Amniotic stem cell (primary cell): ENCODE data around the gene SPSB1.
A peak's percentile ranks its signal among the peaks of the same experiment; 100 is the strongest.

Experiments used
- DNase-seq: peaks from one replicate; lab custom pipeline; 2025; lab: John Stamatoyannopoulos, UW

The SPSB1 gene

GRCh38 chr1:9300573-9300972, 7.9 kb downstream of the SPSB1 start:
- no peak for DNase-seq

- peak; percentile 78 for DNase-seq
These were observed 10.2 kb downstream of the SPSB1 start for GRCh38 chr1:9302745-9303524.

DNA sequence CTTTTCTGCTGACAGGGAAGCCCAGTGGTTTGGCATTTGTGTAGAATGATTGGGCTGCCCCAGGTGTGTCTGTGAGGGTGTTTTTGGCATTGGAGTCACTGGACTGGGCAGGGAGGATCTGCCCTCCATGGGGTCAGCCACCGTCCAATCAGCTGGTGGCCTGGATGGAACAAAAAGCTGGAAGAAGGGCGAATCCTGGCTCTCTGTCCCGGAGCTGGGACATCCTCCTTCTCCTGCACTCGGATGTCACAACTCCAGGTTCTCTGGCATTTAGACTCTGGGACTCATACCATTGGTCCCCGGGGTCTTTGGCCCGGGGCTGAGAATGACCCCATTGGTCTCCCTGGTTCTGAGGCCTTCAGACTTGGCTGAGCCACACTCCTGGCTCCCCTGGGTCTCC, 11.2 kb downstream of the SPSB1 start:
- DNase-seq, result no peak

GRCh38 chr1:9305216-9305615, 12.5 kb downstream of the SPSB1 start:
- DNase-seq, result no peak

DNA sequence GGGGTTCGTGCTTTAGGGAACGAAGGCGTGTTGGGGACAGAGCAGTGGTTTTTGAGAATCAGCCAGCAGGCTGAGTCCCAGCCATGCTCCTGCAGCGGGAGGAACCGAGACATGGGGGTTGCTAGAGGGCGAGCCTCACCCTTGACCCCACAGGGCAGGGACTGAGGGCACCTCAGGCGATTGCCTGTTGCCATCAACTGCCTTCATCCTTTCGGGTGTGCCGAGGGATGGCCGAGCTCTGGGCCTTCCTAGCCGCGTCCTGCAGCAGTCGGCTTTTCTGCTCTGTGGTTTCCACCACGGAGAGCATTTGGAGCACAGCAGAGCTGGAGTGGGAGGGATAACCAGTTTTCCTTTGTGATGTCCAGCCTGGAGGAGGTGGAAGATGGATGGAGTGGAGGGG, 13.3 kb downstream of the SPSB1 start:
- no peak for DNase-seq

DNA sequence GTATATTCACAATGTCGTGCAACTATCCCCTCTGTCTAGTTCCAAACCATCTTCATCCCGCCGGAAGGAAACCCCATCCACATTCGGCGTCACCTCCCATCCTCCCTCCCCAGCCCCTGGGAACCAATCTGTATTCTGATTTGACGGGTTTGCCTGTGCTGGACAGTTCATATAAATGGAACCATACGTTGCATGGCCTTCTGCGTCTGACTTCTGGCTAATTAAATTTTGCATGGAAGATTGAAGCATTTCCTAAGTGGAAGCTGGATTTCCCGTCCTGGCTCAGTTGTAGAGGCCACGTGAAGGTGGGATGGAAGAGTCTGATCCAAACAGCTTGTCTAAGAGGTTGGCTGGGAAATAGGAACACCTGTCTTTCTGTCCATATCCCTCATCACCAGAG, 14.6 kb downstream of the SPSB1 start:
- no peak for DNase-seq

DNA sequence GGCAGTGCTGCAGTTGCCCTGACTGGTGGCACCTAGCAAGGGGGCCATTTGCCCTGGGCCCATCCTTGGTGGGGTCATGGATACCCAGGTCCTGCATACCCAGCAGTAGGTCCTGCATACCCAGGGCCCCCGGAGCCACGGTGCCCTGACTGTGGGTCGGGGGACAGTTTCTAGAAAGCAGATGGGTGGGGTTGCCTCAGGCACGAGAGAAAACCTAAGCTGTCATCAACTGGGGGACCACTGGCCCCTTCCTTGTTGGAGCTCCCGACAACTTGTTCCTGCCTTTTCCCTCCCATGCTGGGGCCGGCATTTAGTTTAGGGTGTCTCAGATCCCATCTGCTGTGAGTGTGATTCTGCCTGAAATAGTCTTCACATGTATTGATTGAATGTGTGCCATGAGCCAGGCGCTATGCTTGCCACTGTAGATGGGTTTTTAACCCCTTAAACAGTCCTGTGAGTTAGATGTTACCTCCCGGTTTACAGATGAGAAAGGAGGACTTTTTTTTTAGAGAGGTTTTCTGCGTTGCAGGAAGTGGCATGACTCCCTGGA, 15.6 kb downstream of the SPSB1 start:
- DNase-seq, result no peak

DNA sequence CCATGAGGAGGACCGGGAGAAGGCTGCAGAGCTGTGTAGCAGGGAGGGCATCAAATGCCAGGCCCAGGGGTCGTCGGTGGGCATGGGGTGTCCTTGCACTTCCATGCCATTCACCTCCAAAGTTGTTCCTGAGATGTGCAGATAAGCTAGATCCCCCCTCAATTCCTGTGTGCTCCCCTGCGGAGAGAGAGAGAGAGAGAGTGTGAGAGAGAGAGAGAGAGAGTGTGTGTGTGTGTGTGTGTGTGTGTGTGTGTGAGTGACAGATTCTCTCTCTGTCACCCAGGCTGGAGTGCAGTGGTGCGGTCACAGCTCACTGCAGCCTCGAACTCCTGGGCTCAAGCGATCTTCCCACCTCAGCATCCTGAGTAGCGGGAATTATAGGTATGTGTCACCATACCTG, 16.4 kb downstream of the SPSB1 start:
- no peak for DNase-seq

- DNase-seq, result no peak
These were observed 17.3 kb downstream of the SPSB1 start for GRCh38 chr1:9309991-9310390.

GRCh38 chr1:9311029-9311428, 18.3 kb downstream of the SPSB1 start:
- no peak for DNase-seq

DNA sequence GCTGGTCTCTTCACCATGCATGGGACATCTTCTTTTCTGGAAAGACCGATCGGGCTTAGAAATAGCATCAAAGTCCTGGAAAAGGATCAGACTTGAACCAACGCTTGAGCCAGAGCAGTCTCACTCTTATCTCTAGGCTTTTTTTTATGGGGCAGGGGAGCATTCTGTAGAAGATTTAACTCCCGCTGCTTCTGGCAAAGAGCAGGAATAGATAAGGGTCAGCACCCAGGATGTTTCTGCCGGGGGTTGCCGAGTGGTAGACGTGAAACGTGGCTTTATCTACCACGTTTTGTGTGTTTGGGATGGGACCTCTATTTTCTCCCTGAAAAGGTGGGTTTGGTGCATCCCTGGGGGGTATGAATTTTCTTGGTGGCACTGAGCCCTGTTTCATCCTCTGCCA, 18.8 kb downstream of the SPSB1 start:
- DNase-seq, result no peak

DNA sequence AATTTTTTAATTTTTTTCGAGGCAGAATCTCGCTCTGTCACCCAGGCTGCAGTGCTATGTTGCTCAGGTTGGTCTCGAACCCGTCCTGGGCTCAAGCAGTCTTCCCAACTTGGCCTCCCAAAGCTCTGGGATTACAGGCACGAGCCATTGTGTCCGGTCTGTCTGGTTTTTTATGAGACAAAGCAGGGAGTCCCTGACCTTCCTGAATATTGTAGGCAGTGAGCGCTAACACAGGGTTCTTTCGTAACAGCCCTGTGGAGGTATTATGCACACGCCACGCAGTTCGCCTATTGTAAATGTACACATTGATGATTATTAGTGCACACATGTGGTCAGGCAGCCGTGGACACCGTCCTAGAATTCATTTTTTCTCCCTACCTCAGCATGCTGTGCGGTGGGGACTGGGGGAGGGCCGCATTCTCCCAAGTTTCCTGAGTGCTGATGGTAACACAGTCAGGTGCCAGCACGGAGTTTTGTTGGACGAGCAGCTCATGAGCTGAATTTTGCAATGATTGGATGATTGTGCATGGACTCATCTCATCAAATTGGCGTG, 19.6 kb downstream of the SPSB1 start:
- DNase-seq, result no peak

DNA sequence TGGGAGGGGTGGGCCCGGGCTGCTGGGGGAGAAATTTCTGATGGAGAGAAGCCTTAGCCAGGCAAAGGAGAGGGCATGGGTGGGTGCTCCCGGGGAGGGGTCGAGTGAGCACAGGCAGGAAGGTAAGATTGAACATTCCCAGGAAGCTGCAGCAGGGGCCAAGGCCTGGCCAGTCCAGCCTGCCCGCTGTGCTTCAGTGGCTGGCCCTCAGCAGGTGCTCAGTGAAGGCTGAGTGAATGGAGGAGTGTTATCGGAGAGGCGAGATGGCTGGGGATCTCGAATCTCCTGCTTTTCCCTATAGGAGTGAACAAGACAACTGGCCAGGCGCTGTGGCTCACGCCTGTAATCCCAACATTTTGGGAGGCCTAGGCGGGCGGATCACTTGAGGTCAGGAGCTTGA, 20.9 kb downstream of the SPSB1 start:
- no peak for DNase-seq

GRCh38 chr1:9314111-9314510, 21.4 kb downstream of the SPSB1 start:
- no peak for DNase-seq

DNA sequence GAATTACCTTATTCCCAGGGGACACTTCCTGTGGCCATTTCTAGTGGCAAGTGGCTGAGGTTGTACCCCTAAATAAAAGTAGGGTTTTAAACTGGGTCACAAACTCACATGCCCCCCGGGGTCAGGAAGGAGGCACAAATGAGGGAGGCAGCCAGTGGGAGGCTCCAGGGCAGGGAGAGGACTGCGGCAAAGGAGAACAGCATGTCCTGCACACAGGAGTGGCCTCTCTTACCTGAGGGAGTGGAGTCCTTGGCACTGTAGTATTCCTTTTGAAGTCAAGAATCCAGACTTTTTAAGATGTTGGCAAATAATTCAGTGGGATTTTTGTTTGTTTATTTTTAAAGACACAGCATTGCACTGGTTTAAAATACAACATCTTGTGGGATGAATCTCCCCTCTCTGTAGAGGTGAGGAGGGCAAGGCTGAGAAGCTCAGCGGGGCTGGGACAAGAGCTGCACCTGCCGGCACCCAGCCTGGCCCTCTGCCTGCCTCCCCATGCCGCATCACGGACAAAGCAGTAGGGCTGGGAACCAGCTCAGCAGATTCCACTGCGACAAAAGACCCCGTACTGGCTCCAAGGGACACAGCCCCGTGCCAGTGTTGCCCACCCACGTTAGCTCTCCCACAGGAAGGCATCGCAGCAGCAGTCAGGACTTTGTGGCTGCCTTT, 22.2 kb downstream of the SPSB1 start:
- no peak for DNase-seq

GRCh38 chr1:9315411-9316079, 22.9 kb downstream of the SPSB1 start:
- DNase-seq, result peak; percentile 62

GRCh38 chr1:9316080-9316444, 23.4 kb downstream of the SPSB1 start:
- DNase-seq, result no peak

DNA sequence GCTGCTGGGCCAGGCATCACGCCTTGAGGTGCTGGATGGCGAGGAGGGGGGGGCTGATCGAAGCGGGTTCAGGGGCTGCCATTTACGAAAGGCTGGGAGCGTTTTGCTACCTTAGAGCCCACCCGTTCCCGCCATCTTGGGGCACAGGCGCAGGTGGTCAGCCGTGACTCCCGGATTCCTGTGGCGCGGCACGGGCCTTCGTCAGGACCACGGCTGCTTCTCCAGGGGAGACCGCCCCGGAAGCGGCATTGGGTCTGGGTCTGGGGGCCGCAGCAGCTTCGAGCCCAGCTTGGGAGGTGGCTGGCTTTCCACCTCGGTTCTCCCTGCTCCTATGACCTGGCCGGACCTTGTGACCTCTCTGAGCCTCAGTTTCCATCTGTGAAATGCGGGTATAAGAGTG, 23.8 kb downstream of the SPSB1 start:
- DNase-seq, result no peak

DNA sequence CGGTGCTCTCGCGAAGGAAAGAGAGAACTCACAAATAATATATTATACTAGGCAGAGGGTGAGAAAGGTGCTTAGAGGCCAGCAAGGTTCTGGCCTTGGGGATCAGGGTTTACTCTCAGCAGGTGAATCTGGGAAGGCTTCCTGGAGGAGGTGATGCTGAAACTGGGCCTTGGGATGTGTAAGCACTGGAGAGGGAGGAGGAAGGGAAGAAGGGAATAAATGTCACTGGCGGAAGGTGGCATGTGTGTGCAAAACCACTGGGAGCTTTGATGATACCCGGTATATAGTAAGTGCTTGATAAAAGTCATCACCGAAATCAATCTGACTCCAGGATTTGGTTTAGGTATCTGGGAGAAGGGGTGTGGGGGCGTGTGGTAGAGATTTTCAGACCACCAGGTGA, 24.4 kb downstream of the SPSB1 start:
- DNase-seq, result no peak

DNA sequence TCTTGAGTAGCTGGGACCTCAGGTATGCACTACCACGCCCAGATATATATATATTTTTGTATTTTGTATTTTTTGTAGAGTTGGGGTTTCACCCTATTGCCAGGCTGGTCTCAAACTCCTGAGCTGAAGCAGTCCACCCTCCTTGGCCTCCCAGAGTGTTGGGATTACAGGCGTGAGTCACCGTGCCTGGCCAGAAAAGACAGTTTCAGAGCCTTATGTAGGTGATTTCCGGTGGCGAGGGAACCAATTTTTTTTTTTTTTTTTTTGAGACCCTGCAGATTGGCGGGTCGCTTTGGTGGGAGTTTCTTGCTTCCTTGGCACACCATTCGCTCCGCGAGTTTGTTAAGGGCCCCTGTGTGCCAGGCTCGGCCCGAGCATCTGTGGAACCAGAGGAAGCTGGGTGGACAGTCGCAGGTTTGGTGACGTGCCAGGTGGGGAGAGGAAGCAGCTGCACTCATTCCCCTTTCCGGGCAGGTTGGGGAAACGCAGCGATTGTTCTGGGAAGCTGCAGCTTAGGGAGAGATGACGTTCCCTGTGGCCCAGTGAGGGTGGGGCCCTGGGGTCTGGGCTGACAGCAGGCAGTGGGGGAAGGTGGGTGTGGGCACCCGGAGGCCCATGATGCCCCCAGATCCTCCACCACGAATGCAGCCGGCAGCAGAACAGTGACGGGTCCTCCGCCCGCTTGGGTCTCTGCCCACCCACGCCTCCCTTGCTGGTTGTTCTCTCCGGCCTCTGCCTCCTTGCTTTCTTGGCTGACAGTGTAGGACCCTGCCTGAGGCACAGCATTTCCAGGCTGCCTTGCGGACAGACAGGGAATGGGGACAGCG, 25.1 kb downstream of the SPSB1 start:
- no peak for DNase-seq

DNA sequence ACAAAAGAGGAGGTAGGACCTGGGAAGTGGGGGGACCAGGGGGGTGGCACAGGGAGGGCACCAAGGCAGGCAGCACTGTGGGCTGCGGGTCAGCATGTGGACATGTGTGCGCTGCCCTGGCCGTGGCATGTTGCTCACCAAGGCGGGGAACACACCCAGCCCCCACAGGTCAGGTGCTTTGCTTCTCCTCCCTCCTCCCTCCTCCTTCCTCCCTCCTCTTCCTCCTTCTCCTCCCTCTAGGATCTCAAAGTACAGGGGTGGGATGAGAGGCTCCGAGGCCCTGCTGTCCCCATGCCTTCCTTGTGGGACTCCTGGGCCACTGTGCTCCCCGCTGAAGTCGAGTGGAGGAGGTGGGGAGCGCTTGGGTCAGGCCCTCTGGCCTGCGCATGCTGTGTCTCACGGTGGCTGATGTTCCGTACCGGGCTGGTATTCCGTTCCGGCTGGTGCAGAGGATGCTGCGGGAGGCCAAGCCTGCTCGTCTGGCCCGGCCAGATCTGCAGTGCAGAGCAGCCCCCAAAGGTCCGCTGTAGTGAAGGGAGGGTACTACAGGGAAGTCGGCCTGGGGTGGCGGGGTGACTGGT, 26.6 kb downstream of the SPSB1 start:
- DNase-seq, result no peak
